NCI-H187 treated with DMSO at 0.1 percent for 48 hours (cell line): ENCODE results near the gene ARHGAP15.

Source experiments
- DNase-seq: peaks from one replicate; lab custom pipeline; 2025; lab: John Stamatoyannopoulos, UW

Gene ARHGAP15

DNA sequence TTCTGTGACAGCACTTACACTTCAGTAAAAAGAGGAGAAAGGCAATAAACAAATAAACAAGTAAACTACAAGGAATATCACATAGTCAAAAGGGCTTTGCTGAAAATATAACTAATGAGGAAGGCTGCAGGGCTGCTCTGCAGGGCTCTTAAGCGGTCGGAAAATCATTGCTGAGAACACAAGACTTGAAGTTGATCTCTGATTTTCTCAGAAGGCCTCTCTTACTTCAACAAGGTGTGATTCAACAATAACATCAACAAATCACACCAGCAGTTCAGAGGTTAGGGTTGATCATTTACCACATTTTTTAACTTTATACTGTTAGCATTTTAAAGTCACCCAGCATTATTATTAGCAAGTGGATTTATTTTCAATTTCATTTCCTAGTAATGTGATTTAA, 215.6 kb downstream of the ARHGAP15 start:
- DNase-seq = no peak

DNA sequence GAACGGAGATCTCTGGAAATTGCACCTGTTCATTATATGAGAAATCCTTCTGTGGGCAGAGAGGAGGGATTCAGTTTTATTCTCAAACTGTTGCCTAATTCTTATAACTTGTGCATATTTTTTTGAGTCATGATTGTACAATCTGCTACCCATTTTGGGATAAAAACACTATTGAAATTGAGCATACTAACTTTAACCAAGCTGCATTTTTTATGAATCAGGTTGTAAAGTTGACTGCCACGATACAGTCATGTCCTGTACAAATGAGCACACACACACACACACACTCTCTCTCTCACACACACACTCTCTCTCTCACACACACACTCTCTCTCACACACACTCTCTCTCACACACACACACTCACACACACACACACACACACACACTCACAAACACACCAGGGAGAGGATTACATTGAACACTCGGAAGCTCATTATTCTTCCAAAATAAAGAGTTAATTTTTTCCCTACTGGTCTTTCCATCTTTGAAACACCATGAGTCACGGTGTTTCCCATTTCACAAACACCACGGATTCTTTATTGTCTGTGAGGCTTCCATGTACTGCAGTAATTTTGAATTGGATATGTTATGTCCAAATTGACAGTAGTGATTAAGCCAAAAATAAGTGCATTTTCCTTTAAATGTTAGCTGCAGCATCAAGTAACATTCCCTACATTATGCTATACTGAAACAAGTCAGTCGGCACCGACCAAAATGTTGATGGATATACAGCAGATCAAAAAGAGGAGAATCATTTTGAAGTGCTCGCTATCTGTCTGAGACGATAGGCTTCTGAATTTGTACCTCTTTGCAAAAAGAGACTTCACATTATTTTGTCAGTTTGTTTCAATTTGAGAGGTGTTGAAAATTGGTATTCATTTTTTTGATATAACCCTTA, 216.9 kb downstream of the ARHGAP15 start:
- DNase-seq = no peak

DNA sequence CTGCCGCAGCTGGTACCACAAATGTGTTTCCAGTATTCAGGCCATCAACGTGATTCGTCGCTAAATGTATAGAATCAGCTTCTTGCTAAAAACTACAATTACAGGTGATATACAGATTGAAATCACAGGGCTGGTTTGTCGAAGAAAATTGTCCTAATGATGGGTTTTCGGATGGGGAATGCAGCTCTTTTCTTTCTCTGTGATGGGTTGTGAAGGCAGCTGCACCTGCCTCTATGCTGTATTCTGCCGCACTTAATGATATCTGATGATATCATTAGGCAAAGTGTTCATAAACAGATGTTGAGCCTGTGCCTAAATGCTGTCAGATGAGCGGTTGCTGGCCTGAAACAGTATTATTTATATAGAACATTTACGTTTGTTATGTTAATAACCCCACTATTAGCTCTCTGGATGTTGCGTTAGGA, 218.1 kb downstream of the ARHGAP15 start:
- DNase-seq = no peak

DNA sequence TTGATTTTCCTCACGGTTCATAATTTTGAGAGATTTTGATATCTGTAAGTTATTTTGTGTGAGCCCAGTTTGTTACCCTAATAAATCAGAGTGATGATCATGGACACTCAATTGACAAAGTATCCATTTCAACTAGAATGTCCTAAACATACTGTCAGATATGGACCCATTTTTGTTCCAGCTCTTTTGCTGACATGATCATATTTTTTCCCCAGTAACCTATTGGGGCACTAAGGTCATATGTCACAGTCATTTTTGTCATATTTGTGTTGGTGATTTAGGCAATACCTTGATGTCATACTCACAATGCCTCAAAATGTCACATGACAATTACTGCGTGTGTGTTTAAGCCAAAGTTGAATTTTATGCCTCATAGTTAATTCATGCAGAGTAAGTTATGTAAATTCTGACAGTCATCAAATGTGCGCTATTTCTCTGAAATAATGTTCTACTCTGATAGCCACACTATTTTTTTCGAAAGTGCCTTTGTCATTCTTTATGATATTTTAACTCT, 218.7 kb downstream of the ARHGAP15 start:
- no peak for DNase-seq

DNA sequence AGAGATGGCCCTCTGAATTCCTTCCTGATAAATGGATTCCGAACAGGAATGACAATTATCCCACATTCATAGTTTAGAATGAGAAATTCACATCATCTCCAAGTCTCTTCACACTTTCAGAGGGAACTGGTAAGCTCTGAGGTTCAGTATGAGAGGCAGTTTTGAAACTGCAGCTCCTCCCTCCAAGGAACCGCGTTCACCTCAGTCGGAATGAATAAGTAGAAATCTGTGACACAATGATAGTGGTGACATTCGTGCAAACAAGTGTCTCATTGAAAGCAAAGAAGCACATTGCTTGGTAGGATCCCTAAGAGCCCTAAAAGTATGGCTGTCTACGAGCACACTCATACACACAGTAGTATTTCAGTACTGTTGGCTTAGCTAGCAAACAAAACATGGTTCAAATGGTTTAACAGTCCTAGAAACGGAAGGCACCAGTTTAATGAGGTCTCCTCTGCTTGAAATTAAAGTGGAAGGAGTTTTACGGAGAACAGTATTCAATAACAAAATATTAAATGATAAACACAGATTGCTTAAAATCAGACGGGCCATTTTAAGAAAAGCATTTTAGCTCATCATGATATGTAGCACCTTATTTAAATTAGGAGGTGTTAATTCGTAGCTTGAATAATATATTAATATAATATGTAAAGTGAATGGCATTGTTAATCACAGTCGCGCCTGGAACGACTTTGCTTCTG, 225.0 kb downstream of the ARHGAP15 start:
- no peak for DNase-seq

DNA sequence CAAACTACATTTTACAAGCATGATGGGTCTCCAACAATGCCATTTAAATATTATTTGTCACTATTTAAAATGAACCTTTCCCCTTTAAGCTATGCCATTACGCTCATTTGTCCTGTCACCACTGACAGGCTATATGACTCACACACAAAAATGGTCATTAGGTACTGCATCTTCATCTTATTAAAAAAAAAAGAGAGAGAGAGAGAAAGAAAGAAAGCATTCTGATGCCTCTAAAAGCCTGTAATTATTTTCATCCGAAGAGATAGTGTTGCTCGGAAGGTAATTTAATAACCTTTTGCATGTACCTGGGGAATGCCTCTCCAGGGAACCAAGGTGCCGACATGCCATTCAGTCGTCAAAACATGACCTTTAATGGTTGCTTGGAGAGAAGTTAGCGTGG, 226.7 kb downstream of the ARHGAP15 start:
- no peak for DNase-seq

DNA sequence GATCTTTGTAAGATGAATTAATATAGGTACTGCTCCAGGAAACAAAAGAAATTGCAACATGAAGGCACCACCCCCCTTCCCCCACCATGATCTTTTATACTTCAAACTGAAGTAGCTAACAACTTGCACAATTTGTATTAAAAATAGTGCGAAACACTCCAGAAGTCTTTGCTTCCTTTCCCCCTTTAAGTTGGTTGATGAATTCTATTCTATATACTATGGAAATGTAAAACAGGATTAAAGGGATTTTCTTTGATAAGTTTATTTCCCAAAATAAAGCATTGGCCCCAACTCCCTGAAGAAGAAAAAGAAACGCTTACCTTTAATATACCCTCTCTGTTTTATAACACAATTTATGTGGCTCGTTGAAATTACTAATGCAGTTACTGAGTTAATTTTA, 227.1 kb downstream of the ARHGAP15 start:
- DNase-seq = no peak

DNA sequence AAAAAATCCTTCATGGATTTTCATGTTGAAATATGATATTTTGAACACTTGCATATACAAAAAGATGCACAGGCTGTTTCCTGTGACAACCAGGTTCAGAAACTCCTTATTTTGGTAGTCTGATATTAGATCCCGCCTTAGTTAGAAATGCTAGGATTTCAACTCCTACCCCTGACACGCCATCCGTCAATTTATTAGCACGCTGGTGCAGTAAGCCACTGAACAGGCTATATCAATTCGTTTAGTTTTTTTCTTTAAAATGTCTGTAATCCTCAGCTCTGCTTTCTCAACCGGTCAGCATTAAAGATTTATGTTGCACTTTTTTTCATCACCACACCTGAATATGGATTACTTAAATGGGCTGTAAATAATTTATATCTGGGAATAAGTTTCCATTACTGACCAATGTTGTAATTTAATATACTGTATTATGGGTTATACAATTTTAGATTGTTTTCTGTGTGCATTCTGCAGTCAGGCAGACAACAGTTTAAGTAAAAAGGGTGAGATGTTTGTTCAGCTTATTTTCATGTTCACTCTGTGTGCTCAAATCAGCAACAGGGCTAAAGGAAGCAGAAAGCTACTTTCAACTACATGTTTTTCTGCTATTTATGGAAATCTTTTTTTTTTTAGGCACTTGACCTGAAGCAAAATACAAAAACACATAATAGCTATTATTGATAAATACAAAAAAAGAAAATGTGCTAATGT, 227.7 kb downstream of the ARHGAP15 start:
- DNase-seq = no peak

DNA sequence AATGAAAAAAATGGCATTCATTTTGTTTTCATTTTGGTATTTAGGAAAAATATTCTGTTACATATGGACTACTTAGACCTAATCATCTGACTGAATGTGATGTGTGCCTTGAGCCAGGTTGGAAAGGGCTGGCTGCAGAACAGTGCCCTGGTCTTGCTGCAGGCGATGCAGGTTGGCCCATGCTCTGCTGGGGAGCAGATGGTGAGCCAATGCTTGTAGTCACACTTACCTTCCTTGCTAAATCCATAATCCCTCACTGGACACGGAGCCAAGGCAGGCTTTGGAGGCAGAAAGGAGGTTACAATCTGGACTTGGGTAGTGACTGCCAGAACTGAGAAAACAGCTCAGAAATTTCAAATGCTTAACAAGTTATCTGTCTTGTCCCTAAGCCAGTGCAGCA, 228.7 kb downstream of the ARHGAP15 start:
- DNase-seq = no peak

DNA sequence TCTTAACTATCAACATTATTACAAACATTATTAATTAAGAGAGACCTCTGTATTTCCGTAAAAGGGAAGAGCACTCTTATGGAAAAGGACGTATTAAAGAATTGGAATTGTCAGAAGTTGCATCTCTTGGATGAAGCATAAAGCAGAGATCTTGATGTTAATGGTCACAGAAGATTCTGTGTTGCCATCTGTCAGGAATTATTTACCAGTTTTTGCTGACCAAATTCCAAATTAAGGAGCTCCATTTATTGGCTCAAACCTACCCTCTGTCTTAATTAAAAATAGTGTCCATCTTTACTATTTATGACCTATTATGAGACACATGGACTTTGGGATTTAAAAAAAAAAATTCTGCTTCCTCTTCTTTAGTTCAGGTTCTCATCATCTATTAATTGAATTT, 232.1 kb downstream of the ARHGAP15 start:
- no peak for DNase-seq

DNA sequence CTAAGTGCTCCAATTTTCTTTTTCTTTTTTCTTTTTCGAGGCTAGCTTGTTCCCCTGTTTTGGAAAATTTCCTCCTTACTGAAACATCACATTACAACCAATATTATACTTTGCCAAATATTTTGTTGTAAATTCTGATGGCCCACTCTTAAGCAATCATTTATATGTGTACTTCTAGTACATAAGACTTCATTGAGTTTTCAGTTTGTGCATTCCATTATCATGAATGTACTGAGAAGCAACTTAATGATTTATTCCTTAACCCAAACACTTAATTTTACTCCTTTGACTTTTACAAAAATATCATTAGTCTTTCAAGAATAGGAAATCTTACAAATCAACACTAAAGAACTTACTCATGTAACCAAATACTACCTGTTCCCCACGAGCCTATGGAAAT, 242.4 kb downstream of the ARHGAP15 start:
- DNase-seq = no peak

DNA sequence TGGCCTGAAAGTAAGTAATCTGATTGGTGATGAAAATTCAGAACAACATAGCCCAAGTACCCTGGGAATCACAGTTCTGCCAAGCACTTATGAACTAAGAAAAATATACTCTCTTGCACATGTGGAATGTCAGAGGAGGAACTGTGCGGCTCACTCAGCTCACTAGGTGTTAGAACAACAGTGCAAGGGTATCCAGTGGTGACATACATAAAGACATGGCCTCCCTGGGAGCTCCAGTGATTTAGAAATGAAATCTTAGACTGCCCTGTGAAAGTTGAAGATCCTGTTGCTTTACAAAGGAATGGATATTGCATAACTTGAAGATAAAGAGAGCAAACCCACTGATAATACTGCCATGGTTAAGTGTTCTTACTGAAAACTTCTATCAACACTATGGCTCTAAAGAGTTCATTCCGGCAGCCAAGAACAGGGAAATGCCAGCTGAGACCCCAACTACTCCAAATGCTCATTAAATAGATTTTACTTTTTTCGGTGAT, 246.2 kb downstream of the ARHGAP15 start:
- DNase-seq = no peak

DNA sequence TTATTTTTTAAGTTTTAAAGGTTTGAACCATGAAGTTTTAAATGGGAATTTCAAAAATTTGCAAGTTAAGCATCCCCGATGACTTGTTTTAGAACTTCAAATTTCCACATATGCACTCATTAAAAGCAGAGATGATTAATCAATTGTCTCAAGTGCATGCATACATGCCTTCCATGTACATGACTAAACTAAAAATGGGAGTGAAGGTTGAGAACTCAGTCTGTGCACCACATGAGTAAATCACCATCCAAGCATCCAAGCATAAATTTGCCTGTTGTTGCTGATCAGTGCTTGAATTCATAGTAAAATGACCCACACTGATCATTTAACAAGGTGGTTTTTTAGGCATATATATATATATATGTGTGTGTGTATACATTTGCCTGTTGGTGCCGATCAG, 249.8 kb downstream of the ARHGAP15 start:
- no peak for DNase-seq

DNA sequence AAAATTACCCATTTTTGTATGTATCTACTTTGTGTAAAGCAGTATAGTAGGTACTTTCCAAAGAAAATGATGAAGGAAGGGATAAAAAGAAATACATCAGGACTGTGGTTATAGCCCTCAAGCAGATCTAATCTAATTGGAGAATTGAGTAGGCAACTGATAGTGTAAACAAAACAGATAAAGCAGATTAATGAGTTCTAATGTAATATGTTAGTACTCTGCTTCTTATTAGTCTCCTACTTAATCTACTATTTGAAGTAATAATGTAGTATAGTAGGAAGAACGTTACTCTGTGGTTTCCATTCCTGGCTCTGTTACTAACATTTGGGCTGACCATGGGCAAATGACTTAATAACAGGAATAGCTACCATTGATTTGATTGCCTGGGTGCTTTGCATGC, 250.7 kb downstream of the ARHGAP15 start:
- no peak for DNase-seq

DNA sequence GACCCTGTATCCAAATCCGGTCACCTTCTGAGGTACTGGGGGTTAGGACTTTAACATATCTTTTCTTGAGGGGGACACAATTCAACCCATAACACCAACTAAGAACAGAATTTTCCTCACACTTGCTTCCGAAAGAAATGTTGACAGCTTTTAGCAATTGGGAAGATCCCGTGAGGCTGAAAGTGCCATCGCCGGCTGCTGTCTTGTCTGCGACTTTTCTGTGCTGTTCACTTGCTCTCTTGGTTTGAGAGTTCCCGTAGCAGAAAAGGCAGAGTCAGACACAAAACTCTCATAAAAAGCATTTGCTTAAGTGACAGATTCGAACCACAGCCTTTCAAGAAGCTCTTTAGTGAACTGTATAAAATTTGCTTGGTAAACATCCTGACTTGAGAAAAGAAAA, 253.4 kb downstream of the ARHGAP15 start:
- DNase-seq = no peak

DNA sequence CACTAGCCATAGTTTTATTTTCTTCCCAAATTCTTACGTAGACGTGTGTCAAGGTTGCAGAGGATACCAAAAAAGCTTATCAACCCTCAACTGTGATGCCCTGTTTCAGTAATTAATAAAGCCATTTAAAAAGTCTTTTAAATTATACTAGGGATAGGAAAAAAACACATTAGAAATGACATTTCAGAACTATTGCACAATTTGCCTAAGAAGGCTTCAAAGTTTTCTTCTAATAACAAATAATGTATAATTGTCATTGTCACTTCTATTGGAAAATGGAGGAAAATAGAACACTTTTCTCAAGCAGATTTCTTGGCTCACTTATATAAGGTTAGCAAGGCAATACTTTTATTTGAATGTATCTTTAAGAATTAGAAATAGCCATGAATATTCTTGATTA, 253.8 kb downstream of the ARHGAP15 start:
- DNase-seq = no peak

DNA sequence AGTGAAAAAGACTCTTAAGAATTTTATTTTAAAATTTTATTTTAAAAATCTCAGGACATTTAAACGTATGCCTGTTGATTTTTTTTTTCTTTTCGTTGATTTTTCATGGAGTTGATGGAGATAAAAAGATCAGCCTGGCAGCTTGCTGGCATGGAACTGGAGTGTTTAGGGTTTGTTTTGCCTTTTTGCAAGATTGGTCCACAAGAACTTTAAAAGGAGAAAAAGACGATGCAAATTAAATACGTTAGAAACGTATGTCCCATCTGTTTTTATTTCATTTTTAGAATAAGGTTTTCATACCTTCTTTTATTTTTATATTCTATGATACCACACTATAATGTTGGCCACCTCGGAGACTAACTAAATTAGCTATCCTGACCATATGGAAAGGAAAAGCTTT, 254.9 kb downstream of the ARHGAP15 start:
- DNase-seq = no peak

DNA sequence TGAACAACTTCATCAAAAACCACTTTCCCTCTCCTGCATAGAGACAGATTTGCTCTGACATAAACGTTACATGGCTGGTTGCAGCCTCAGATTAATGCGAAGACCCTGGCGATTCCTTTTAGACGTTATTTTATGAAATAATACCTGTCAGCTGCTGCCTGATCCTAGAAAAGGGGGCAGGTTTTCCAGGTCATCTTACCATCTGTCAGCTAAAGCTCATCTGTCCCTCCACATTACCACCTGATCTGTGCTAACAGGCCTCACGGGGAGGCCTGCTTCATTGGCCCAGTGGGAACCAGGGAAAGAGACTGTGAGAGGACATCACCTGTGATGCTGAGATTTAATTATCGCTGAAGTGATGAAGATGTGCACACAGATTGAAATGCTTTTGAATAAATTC, 261.0 kb downstream of the ARHGAP15 start:
- no peak for DNase-seq

DNA sequence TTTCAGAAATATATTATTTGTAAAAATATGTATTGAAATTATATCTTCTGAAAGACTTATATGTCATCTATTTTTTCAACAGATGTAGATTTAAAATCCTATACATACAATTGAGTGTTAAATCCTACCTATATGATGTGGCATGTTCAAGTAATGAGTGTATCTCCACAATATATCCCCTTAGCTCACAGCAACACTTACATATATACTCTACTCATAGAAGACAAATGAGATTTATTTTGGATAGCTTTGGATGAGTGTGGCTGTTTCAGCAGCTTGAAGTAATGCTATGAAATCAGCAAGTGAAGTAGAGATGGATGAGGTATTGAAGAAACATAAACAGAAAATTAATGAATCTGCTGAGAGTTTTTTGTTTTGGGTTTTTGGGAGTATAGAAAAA, 263.1 kb downstream of the ARHGAP15 start:
- DNase-seq = no peak

DNA sequence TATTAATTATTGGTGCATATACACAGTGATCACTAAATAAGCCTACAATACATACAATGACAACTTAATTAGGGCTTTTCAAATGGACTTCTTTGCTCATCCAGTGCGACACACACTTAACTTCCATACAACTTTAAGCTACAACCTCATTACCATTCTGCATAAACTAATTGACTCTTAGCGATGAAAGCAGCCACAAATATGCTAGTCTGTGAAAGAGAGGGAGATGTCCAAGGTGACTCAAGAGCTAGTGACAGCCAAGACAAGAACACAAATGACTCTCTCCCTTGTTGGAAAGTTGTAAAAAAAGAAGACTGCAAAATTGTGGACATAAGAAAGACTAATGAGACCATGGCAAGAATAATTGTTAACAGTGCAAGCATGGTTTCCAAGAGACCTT, 264.8 kb downstream of the ARHGAP15 start:
- DNase-seq = no peak

DNA sequence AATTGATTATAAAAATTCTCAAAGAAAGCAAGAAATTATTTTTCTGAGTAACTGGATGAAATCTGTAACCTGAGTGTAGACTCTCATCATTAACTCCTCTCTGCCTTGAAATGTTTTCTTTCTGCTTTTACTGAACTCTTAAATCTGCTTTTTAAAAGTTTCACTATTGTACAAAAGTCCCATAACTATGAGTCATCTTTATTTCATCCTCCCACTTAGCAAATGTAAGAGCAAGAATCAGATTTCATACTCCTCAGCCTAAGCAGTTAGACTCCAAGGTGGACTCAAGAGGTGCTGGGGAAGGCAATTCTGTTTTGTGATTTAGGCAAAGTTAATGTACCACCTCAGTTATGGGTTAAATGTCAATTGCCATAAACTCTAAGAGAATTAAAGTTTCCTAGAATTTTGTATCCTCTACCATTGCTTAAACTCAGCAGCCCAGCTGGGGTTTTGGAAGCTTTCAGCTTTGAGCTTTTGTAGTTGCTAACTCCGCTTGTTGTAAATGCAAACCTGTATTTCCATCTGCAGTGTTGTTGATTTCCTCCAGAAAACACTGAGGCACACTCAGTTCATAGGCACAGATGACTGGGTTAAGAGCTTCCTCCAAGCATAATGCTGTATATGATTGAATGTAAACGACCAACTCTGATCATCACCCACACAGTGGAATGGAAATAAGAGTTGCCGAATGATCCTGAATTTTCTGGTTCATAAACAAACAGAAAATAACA, 268.8 kb downstream of the ARHGAP15 start:
- no peak for DNase-seq

DNA sequence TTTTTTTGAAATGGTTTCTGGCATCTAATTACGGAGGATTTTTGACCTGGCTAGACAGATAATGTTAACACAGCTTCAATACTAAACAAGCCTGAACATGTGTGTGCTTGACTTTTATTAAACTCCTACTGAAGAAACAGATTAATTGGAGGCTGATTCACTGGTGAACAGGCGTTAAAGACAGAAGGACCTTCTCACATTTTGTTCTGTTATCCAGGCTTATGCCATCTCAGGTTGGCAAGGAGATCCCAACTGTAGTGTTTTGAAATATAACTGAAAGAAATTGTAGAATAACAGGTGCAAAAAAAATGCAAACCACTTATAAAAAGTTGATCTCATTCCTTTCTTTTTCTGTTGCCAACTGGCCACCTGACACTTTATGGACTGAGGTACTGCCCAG, 269.6 kb downstream of the ARHGAP15 start:
- no peak for DNase-seq
